H9 (cell line): ENCODE measurements around the gene SLC2A3. TPM values are rescaled to one million over a fixed set of nuclear protein-coding genes. Genes with fewer than 3 reads are reported as not detected.
"Not testable (repeated sequence)": the region's sequence is repeated elsewhere in the genome, so short reads cannot be mapped to it uniquely, and the experiment has no call there.

ENCODE experiments used
- DNase-seq: peaks from one replicate; pipeline ENCODE4 v3.0.0-alpha.2; 2017
- H2AFZ ChIP-seq: one replicate; pipeline ENCODE4 v1.6.1; 2013; ENCODE audit warnings: mild to moderate bottlenecking, low read length, control low read depth, moderate library complexity
- H2AK5ac ChIP-seq: 2 replicates; pipeline ENCODE4 v1.6.1; 2013; ENCODE audit warnings: low read length, control low read depth, mixed read lengths; ENCODE audit not compliant: insufficient read length
- H2BK120ac ChIP-seq: one replicate; pipeline ENCODE4 v1.6.1; 2013; ENCODE audit warnings: low read depth, mild to moderate bottlenecking, low read length, control low read depth, inconsistent platforms; ENCODE audit not compliant: poor library complexity, severe bottlenecking
- H2BK12ac ChIP-seq: 2 replicates; pipeline ENCODE4 v1.6.1; 2013; ENCODE audit warnings: low read length, control low read depth, mixed read lengths, low read depth; ENCODE audit not compliant: insufficient read length
- H2BK15ac ChIP-seq: 2 replicates; pipeline ENCODE4 v1.6.1; 2013; ENCODE audit warnings: low read depth, low read length, control low read depth
- H2BK20ac ChIP-seq: one replicate; pipeline ENCODE4 v1.6.1; 2013; ENCODE audit warnings: low read depth, mild to moderate bottlenecking, low read length, control low read depth, inconsistent platforms; ENCODE audit not compliant: poor library complexity, severe bottlenecking
- H2BK5ac ChIP-seq: 2 replicates; pipeline ENCODE4 v1.6.1; 2013; ENCODE audit warnings: low read length, control low read depth, mixed read lengths; ENCODE audit not compliant: insufficient read length
- H3K14ac ChIP-seq: 2 replicates; pipeline ENCODE4 v1.6.1; 2013; ENCODE audit warnings: low read length, control low read depth; ENCODE audit not compliant: insufficient read depth
- H3K18ac ChIP-seq: 2 replicates; pipeline ENCODE4 v1.6.1; 2013; ENCODE audit warnings: low read depth, mild to moderate bottlenecking, mixed read lengths, low read length, control low read depth; ENCODE audit not compliant: insufficient read length
- H3K23ac ChIP-seq: 2 replicates; pipeline ENCODE4 v1.6.1; 2013; ENCODE audit warnings: low read length, control low read depth, mixed read lengths, low read depth; ENCODE audit not compliant: insufficient read length
- H3K23me2 ChIP-seq: 2 replicates; pipeline ENCODE4 v1.6.1; 2013; ENCODE audit warnings: low read depth, mild to moderate bottlenecking, mixed read lengths, low read length, control low read depth; ENCODE audit not compliant: insufficient read length, poor library complexity, severe bottlenecking
- H3K27ac ChIP-seq: 2 replicates; pipeline ENCODE4 v1.5.1; 2013; ENCODE audit warnings: low read length, control low read depth, mixed read lengths, low read depth; ENCODE audit not compliant: insufficient read length
- H3K27me3 ChIP-seq: 2 replicates; pipeline ENCODE4 v1.6.1; 2013; ENCODE audit warnings: low read length, control low read depth, inconsistent platforms; ENCODE audit not compliant: insufficient read depth
- H3K4ac ChIP-seq: 2 replicates; pipeline ENCODE4 v1.6.1; 2013; ENCODE audit warnings: low read depth, mild to moderate bottlenecking, control low read depth, inconsistent platforms, low read length, moderate library complexity
- H3K4me1 ChIP-seq: 2 replicates; pipeline ENCODE4 v1.6.1; 2013; ENCODE audit warnings: low read length, control low read depth, inconsistent platforms; ENCODE audit not compliant: insufficient read depth
- H3K4me2 ChIP-seq: 2 replicates; pipeline ENCODE4 v1.6.1; 2013; ENCODE audit warnings: low read length, control low read depth, mixed read lengths; ENCODE audit not compliant: insufficient read length, insufficient read depth
- H3K56ac ChIP-seq: 2 replicates; pipeline ENCODE4 v1.6.1; 2013; ENCODE audit warnings: low read depth, mild to moderate bottlenecking, mixed read lengths, low read length, control low read depth; ENCODE audit not compliant: insufficient read length
- H3K79me1 ChIP-seq: 2 replicates; pipeline ENCODE4 v1.6.1; 2013; ENCODE audit warnings: low read depth, mild to moderate bottlenecking, moderate library complexity, low read length, control low read depth, inconsistent platforms; ENCODE audit not compliant: insufficient read depth, poor library complexity, severe bottlenecking
- H3K79me2 ChIP-seq: 2 replicates; pipeline ENCODE4 v1.6.1; 2013; ENCODE audit warnings: low read length, control low read depth, inconsistent platforms; ENCODE audit not compliant: insufficient read depth
- H3K9ac ChIP-seq: 2 replicates; pipeline ENCODE4 v1.6.1; 2013; ENCODE audit warnings: low read length, control low read depth, mixed read lengths; ENCODE audit not compliant: insufficient read length; ENCODE audit errors: extremely low read depth
- H3K9me3 ChIP-seq: one replicate; pipeline ENCODE4 v1.6.1; 2013; ENCODE audit warnings: low read depth, low read length, inconsistent platforms; ENCODE audit not compliant: control insufficient read depth
- H3T11ph ChIP-seq: one replicate; pipeline ENCODE4 v1.6.1; 2013; ENCODE audit warnings: mild to moderate bottlenecking, low read length, control low read depth, inconsistent platforms
- H4K20me1 ChIP-seq: one replicate; pipeline ENCODE4 v1.6.1; 2013; ENCODE audit not compliant: control insufficient read depth, insufficient read length, insufficient read depth
- H4K5ac ChIP-seq: 2 replicates; pipeline ENCODE4 v1.6.1; 2013; ENCODE audit warnings: low read depth, mild to moderate bottlenecking, mixed read lengths, low read length, control low read depth; ENCODE audit not compliant: insufficient read length
- H4K8ac ChIP-seq: replicated peaks from 2 replicates; pipeline ENCODE4 v1.6.1; 2013; ENCODE audit warnings: low read length, control low read depth, mixed read lengths, low read depth; ENCODE audit not compliant: insufficient read length
- H4K91ac ChIP-seq: 2 replicates; pipeline ENCODE4 v1.6.1; 2013; ENCODE audit warnings: low read depth, mild to moderate bottlenecking, moderate library complexity, mixed read lengths, low read length, control low read depth; ENCODE audit not compliant: insufficient read length
- H3K27ac Mint-ChIP-seq, 3 experiments: 2 replicates in 2 of 3; 3 replicates in 1 of 3; pipeline ENCODE4 v1.8.0; 2020 to 2021; ENCODE audit warnings: mixed read lengths in 3 of 3, mild to moderate bottlenecking in 1 of 3, moderate library complexity in 1 of 3
- H3K27me3 Mint-ChIP-seq: 2 replicates; pipeline ENCODE4 v1.8.0; 2021; ENCODE audit warnings: low read depth, mild to moderate bottlenecking, moderate library complexity, mixed read lengths
- H3K36me3 Mint-ChIP-seq, 3 experiments: 2 replicates in 2 of 3; 3 replicates in 1 of 3; pipeline ENCODE4 v1.8.0; 2020 to 2021; ENCODE audit warnings: low read depth in 3 of 3, mixed read lengths in 3 of 3; ENCODE audit not compliant: insufficient read depth in 1 of 3
- H3K4me1 Mint-ChIP-seq, 2 experiments: 2 replicates each; pipeline ENCODE4 v1.8.0; 2020; ENCODE audit warnings: mixed read lengths in 2 of 2
- H3K4me3 Mint-ChIP-seq, 2 experiments: 2 replicates in 1 of 2; 3 replicates in 1 of 2; pipeline ENCODE4 v1.8.0; 2020 to 2021; ENCODE audit warnings: mild to moderate bottlenecking in 2 of 2, mixed read lengths in 2 of 2, moderate library complexity in 1 of 2
- H3K9me3 Mint-ChIP-seq, 2 experiments: 2 replicates in 1 of 2; 3 replicates in 1 of 2; pipeline ENCODE4 v1.8.0; 2020; ENCODE audit warnings: mild to moderate bottlenecking in 2 of 2, mixed read lengths in 2 of 2, moderate library complexity in 1 of 2
- CTCF ChIP-seq: fragments of 200-600 bp; sonication (generic); conservative IDR thresholded peaks from 3 replicates; pipeline ENCODE4 v1.8.0; 2021; ENCODE audit warnings: antibody characterized with exemption, mild to moderate bottlenecking
- WGBS: extraction: QIAGEN DNeasy Blood & Tissue Kit; methylation state at CpG from one replicate; pipeline ENCODE4 v1.1.7; 2013; ENCODE audit warnings: missing lambda C conversion rate, low lambda C conversion rate, mixed read lengths; ENCODE audit not compliant: insufficient read length; ENCODE audit errors: extremely low coverage; 5-methylcytosine and 5-hydroxymethylcytosine counted together
- total RNA-seq: library from RNA; stranded (reverse); gene quantifications from 2 replicates; pipeline ENCODE4 v1.2.1, GENCODE V29; 2021

SLC2A3 gene
- total RNA-seq, 1 experiment from 2014 or later = 569 TPM

- H3K27ac ChIP-seq = no peak overlapping the region
- H3T11ph ChIP-seq = no peak overlapping the region
- peaks cover 2% of the 10 kb centered on the region; the same call in 1 of the 2 replicates for H3K27me3 ChIP-seq
- no peak overlapping the region for H4K8ac ChIP-seq
- no peak overlapping the region for H4K5ac ChIP-seq
- TF ChIP-seq CTCF = no peak
- H2BK120ac ChIP-seq = no peak overlapping the region
- H2BK20ac ChIP-seq = no peak overlapping the region
- H3K18ac ChIP-seq = no peak overlapping the region
- H2BK5ac ChIP-seq = no peak overlapping the region
- no peaks in the 10 kb centered on the region for H4K20me1 ChIP-seq
- DNase-seq = no peak
- H4K91ac ChIP-seq = no peak overlapping the region
- no peak overlapping the region for H3K56ac ChIP-seq
- H3K14ac ChIP-seq = no peak overlapping the region
- H3K4ac ChIP-seq = no peak overlapping the region
- H2AK5ac ChIP-seq = no peak overlapping the region
- Mint-ChIP-seq H3K27me3 (no peaks in the 10 kb centered on the region), H3K36me3 (peaks cover 4 to 33% (median 8%) of the 10 kb centered on the region in 3 experiments; a peak in 5 of 7 replicates), H3K4me3 (no peak overlapping the region), H3K9me3 (no peaks in the 10 kb centered on the region), H3K27ac (peak overlapping the region in 1 of 3 experiments; percentile 53; a peak in 1 of 7 replicates), H3K4me1 (peaks cover 3 to 7% of the 10 kb centered on the region in 2 experiments)
- H3K9ac ChIP-seq = no peak overlapping the region
- no peak overlapping the region for H2BK12ac ChIP-seq
- H3K79me1 ChIP-seq = no peaks in the 10 kb centered on the region
- no peaks in the 10 kb centered on the region for H3K9me3 ChIP-seq
- H3K4me1 ChIP-seq = no peaks in the 10 kb centered on the region
- no peak overlapping the region for H3K23ac ChIP-seq
- no peaks in the 10 kb centered on the region for H3K79me2 ChIP-seq
- H2BK15ac ChIP-seq = no peak overlapping the region
- WGBS = no CpG with 5 or more reads among the region's 7 CpGs
- no peaks in the 10 kb centered on the region for H3K23me2 ChIP-seq
- H3K4me2 ChIP-seq = no peak overlapping the region
- no peak overlapping the region for H2AFZ ChIP-seq
Measured at GRCh38 chr12:7899755-7900154, 36.2 kb downstream of the SLC2A3 start.

- no CpG with 5 or more reads among the region's 4 CpGs for WGBS
- not testable (repeated sequence) for H3K23ac ChIP-seq
Measured at GRCh38 chr12:7896726-7897125, 39.3 kb downstream of the SLC2A3 start.

More at GRCh38 chr12:7896726-7897125, 39.3 kb downstream of the SLC2A3 start:
- H3K4me1 ChIP-seq, H3K27me3 Mint-ChIP-seq, H3K56ac ChIP-seq, H3K23me2 ChIP-seq, H4K20me1 ChIP-seq, H3K79me2 ChIP-seq, H3K4me3 Mint-ChIP-seq, DNase-seq, H4K5ac ChIP-seq, H3K9me3 ChIP-seq, H2AFZ ChIP-seq, H2BK120ac ChIP-seq, H3K4me2 ChIP-seq, H3K14ac ChIP-seq, H3K27me3 ChIP-seq, H2BK15ac ChIP-seq, H3K4ac ChIP-seq, H4K91ac ChIP-seq, H3K27ac ChIP-seq, H3K27ac Mint-ChIP-seq, H3K9me3 Mint-ChIP-seq, H3K18ac ChIP-seq, H3T11ph ChIP-seq, H2BK5ac ChIP-seq, H2BK20ac ChIP-seq, H4K8ac ChIP-seq, H2BK12ac ChIP-seq, H3K79me1 ChIP-seq, H2AK5ac ChIP-seq, H3K9ac ChIP-seq: not testable (repeated sequence)
- Mint-ChIP-seq H3K4me1 (peaks cover 17% of the 10 kb centered on the region in 2 experiments), H3K36me3 (peaks cover 4 to 33% (median 8%) of the 10 kb centered on the region in 3 experiments; a peak in 5 of 7 replicates)
